Chondrocyte (in vitro differentiated cells): ENCODE results near the gene EFCC1. TPM values are rescaled to one million over a fixed set of nuclear protein-coding genes. Genes with fewer than 3 reads are reported as not detected.

ENCODE experiments used
- DNase-seq: peaks from one replicate; pipeline ENCODE4 v3.0.0; 2021; ENCODE audit warnings: mixed read lengths, low spot score
- H3K27ac Mint-ChIP-seq: one replicate; pipeline ENCODE4 v1.8.0; 2021; ENCODE audit warnings: mild to moderate bottlenecking, moderate library complexity, mixed read lengths; ENCODE audit not compliant: unreplicated experiment
- H3K27me3 Mint-ChIP-seq: 2 replicates; pipeline ENCODE4 v1.8.0; 2021; ENCODE audit warnings: low read depth, mixed read lengths
- H3K36me3 Mint-ChIP-seq: 2 replicates; pipeline ENCODE4 v1.8.0; 2021; ENCODE audit warnings: low read depth, mixed read lengths
- H3K4me1 Mint-ChIP-seq: 2 replicates; pipeline ENCODE4 v1.8.0; 2021; ENCODE audit warnings: low read depth, mild to moderate bottlenecking, mixed read lengths
- H3K4me3 Mint-ChIP-seq: one replicate; pipeline ENCODE4 v1.8.0; 2021; ENCODE audit warnings: mild to moderate bottlenecking, moderate library complexity, mixed read lengths; ENCODE audit not compliant: unreplicated experiment
- H3K9me3 Mint-ChIP-seq: 2 replicates; pipeline ENCODE4 v1.8.0; 2021; ENCODE audit warnings: low read depth, mixed read lengths
- CTCF ChIP-seq: fragments of 200-600 bp; sonication (generic); IDR thresholded peaks from 2 replicates; pipeline ENCODE4 v1.5.0; 2021; ENCODE audit warnings: antibody characterized with exemption, mild to moderate bottlenecking, moderate library complexity
- total RNA-seq: library from RNA; stranded (reverse); gene quantifications from 3 replicates; pipeline ENCODE4 v1.2.1, GENCODE V29; 2021

The EFCC1 gene
- total RNA-seq, 1 donor from 2014 or later: not detected

GRCh38 chr3:129028866-129029265 is 27.8 kb downstream of the EFCC1 start:
- H3K27me3 Mint-ChIP-seq: peaks cover 6% of the 10 kb centered on the region
- DNase-seq: no peak
- H3K9me3 Mint-ChIP-seq: no peaks in the 10 kb centered on the region
- no peak overlapping the region for H3K27ac Mint-ChIP-seq
- peaks cover 7% of the 10 kb centered on the region for H3K4me1 Mint-ChIP-seq
- TF ChIP-seq CTCF: no peak
- H3K36me3 Mint-ChIP-seq: no peaks in the 10 kb centered on the region
- H3K4me3 Mint-ChIP-seq: no peak overlapping the region

- no peaks in the 10 kb centered on the region for H3K9me3 Mint-ChIP-seq
- H3K36me3 Mint-ChIP-seq: no peaks in the 10 kb centered on the region
- peak; percentile 59 for DNase-seq
- no peak for TF ChIP-seq CTCF
- H3K27me3 Mint-ChIP-seq: peaks cover 1% of the 10 kb centered on the region
- no peak overlapping the region for H3K4me3 Mint-ChIP-seq
- H3K27ac Mint-ChIP-seq: no peak overlapping the region
- peaks cover 7% of the 10 kb centered on the region for H3K4me1 Mint-ChIP-seq
Observed at GRCh38 chr3:129030611-129031010, 29.5 kb downstream of the EFCC1 start.

GRCh38 chr3:129031476-129032215 is 30.5 kb downstream of the EFCC1 start:
- Mint-ChIP-seq H3K27ac (no peak overlapping the region), H3K27me3 (peaks cover 1% of the 10 kb centered on the region), H3K4me1 (peaks cover 3% of the 10 kb centered on the region), H3K9me3 (no peaks in the 10 kb centered on the region), H3K36me3 (no peaks in the 10 kb centered on the region), H3K4me3 (no peak overlapping the region)
- no peak for TF ChIP-seq CTCF
- no peak for DNase-seq

- H3K4me1 Mint-ChIP-seq: no peaks in the 10 kb centered on the region
- no peak overlapping the region for H3K4me3 Mint-ChIP-seq
- no peak overlapping the region for H3K27ac Mint-ChIP-seq
- TF ChIP-seq CTCF: no peak
- H3K36me3 Mint-ChIP-seq: no peaks in the 10 kb centered on the region
- H3K27me3 Mint-ChIP-seq: peaks cover 1% of the 10 kb centered on the region
- no peaks in the 10 kb centered on the region for H3K9me3 Mint-ChIP-seq
- peak; percentile 85 for DNase-seq
Observed at GRCh38 chr3:129032716-129033115, 31.6 kb downstream of the EFCC1 start.

GRCh38 chr3:129033151-129033550 is 32.0 kb downstream of the EFCC1 start:
- Mint-ChIP-seq H3K9me3 (no peaks in the 10 kb centered on the region), H3K4me3 (no peak overlapping the region), H3K4me1 (no peaks in the 10 kb centered on the region), H3K27ac (no peak overlapping the region), H3K36me3 (no peaks in the 10 kb centered on the region), H3K27me3 (peaks cover 1% of the 10 kb centered on the region)
- peak; percentile 65 for DNase-seq
- no peak for TF ChIP-seq CTCF
